A204.1 (cell line): ENCODE results near the gene ERO1A.
"Not testable (repeated sequence)": the region's sequence is repeated elsewhere in the genome, so short reads cannot be mapped to it uniquely, and the experiment has no call there.

Experiments
- FAIRE-seq: peaks from 2 replicates; lab custom pipeline; 2012; peaks lifted over from hg19 to GRCh38; lab: Jason Lieb, UNC

The ERO1A gene

GRCh38 chr14:52695481-52696091 lies at the start of gene ERO1A:
Gene ERO1A, minus strand, starts transcription at chr14:52695558. Its CDS starts 77 bp downstream, at chr14:52695481.
- FAIRE-seq, result no peak

- no peak for FAIRE-seq
Measured at GRCh38 chr14:52741865-52742264, 46.5 kb upstream of the ERO1A start.

GRCh38 chr14:52740751-52741150 lies 45.4 kb upstream of the ERO1A start:
- no peak for FAIRE-seq

- FAIRE-seq, result no peak
Measured at GRCh38 chr14:52738409-52738808, 43.1 kb upstream of the ERO1A start.

GRCh38 chr14:52735921-52736489 lies 40.6 kb upstream of the ERO1A start:
- no peak for FAIRE-seq

GRCh38 chr14:52733824-52734223 lies 38.5 kb upstream of the ERO1A start:
- FAIRE-seq, result no peak

GRCh38 chr14:52730709-52731111 lies 35.4 kb upstream of the ERO1A start:
- FAIRE-seq, result no peak

- FAIRE-seq, result peak; percentile 94
Measured at GRCh38 chr14:52729925-52730708, 34.8 kb upstream of the ERO1A start, which contains the start of gene STYX. Gene STYX, plus strand, starts transcription at chr14:52730166. Its CDS starts 309 bp downstream, at chr14:52730475.

GRCh38 chr14:52729585-52729924 lies 34.2 kb upstream of the ERO1A start:
- FAIRE-seq, result peak; percentile 16

- FAIRE-seq, result not testable (repeated sequence)
Measured at GRCh38 chr14:52729035-52729434, 33.7 kb upstream of the ERO1A start.

- peak; percentile 62 for FAIRE-seq
Measured at GRCh38 chr14:52727509-52727908, 32.2 kb upstream of the ERO1A start.

GRCh38 chr14:52724360-52724644 lies 28.9 kb upstream of the ERO1A start:
- FAIRE-seq, result no peak

GRCh38 chr14:52723514-52724359 lies 28.4 kb upstream of the ERO1A start:
- FAIRE-seq, result no peak

- FAIRE-seq, result no peak
Measured at GRCh38 chr14:52716155-52716554, 20.8 kb upstream of the ERO1A start.

GRCh38 chr14:52711666-52712065 lies 16.3 kb upstream of the ERO1A start:
- no peak for FAIRE-seq

GRCh38 chr14:52706724-52707706 lies 11.7 kb upstream of the ERO1A start, which contains the start of gene PSMC6:
Gene PSMC6, plus strand, starts transcription at chr14:52707200. Its CDS starts 20 bp downstream, at chr14:52707220.
- peak; percentile 76 for FAIRE-seq

GRCh38 chr14:52706286-52706685 lies 10.9 kb upstream of the ERO1A start:
- no peak for FAIRE-seq

- no peak for FAIRE-seq
Measured at GRCh38 chr14:52703664-52704063, 8.3 kb upstream of the ERO1A start.

- no peak for FAIRE-seq
Measured at GRCh38 chr14:52703225-52703624, 7.9 kb upstream of the ERO1A start.

GRCh38 chr14:52701223-52701622 lies 5.9 kb upstream of the ERO1A start:
- no peak for FAIRE-seq

GRCh38 chr14:52700701-52701172 lies 5.4 kb upstream of the ERO1A start:
- FAIRE-seq, result no peak
